Esophagus (tissue), 2 donors: ENCODE measurements around the gene STK10. TPM values are rescaled to one million over a fixed set of nuclear protein-coding genes. Genes with fewer than 3 reads are reported as not detected.

ENCODE experiments used
- H3K27ac ChIP-seq, 2 donors: one replicate each; pipeline ENCODE4 v1.5.1; 2013; ENCODE audit warnings: low read depth in 2 of 2, mild to moderate bottlenecking in 2 of 2, inconsistent platforms in 1 of 2, low read length in 1 of 2, moderate library complexity in 1 of 2
- H3K27me3 ChIP-seq, 2 donors: one replicate each; pipeline ENCODE4 v1.6.1; 2013; ENCODE audit warnings: low read length in 2 of 2, control low read depth in 1 of 2, mild to moderate bottlenecking in 1 of 2; ENCODE audit not compliant: insufficient read depth in 2 of 2, control insufficient read depth in 1 of 2
- H3K36me3 ChIP-seq, 2 donors: one replicate each; pipeline ENCODE4 v1.6.1; 2013; ENCODE audit warnings: low read length in 1 of 2; ENCODE audit not compliant: control insufficient read depth in 2 of 2, insufficient read depth in 2 of 2
- H3K4me1 ChIP-seq, 2 donors: one replicate each; pipeline ENCODE4 v1.6.1; 2013; ENCODE audit warnings: low read length in 1 of 2; ENCODE audit not compliant: control insufficient read depth in 2 of 2, insufficient read depth in 2 of 2
- H3K4me3 ChIP-seq, 2 donors: one replicate each; pipeline ENCODE4 v1.5.1; 2013; ENCODE audit warnings: low read length in 2 of 2, mild to moderate bottlenecking in 2 of 2, low read depth in 1 of 2, moderate library complexity in 1 of 2
- H3K9me3 ChIP-seq, 2 donors: one replicate each; pipeline ENCODE4 v1.6.1; 2013; ENCODE audit warnings: mild to moderate bottlenecking in 2 of 2, low read depth in 1 of 2, low read length in 1 of 2, moderate library complexity in 1 of 2; ENCODE audit not compliant: control insufficient read depth in 2 of 2, insufficient read depth in 1 of 2
- WGBS, 2 donors: extraction: QIAGEN DNeasy Blood & Tissue Kit; methylation state at CpG; one replicate each; pipeline ENCODE4 v1.1.7; 2013; 5-methylcytosine and 5-hydroxymethylcytosine counted together
- polyA plus RNA-seq, 2 donors: library from polyadenylated mRNA; stranded (reverse); fragments of 200-250 nt; gene quantifications; one replicate each; pipeline ENCODE4 v1.2.3, GENCODE V29; 2013
- donor health status: healthy with polysubstance abuse.
- donor health status: Bipolar disorder and iron deficiency.

Gene STK10
- polyA plus RNA-seq, 2 donors: 3.9 to 7.7 TPM

- Histone ChIP-seq H3K9me3 (no peaks in the 10 kb centered on the region), H3K4me1 (peaks cover 0 to 29% of the 10 kb centered on the region in 2 donors), H3K4me3 (no peak overlapping the region), H3K27ac (no peak overlapping the region), H3K36me3 (peaks cover 0 to 16% of the 10 kb centered on the region in 2 donors), H3K27me3 (no peaks in the 10 kb centered on the region)
- WGBS, 2 donors: 27 to 32% methylated on average over 39 of the region's 39 CpGs
These were observed 81.3 kb downstream of the STK10 start for GRCh38 chr5:172106511-172107356.

- no peaks in the 10 kb centered on the region for H3K9me3 ChIP-seq
- WGBS, 2 donors: 90 to 94% methylated on average over 14 of the region's 14 CpGs
- H3K36me3 ChIP-seq: peaks cover 1 to 16% of the 10 kb centered on the region in 2 donors
- no peak overlapping the region for H3K27ac ChIP-seq
- H3K4me3 ChIP-seq: no peak overlapping the region
- H3K27me3 ChIP-seq: no peaks in the 10 kb centered on the region
- H3K4me1 ChIP-seq: peaks cover 0 to 28% of the 10 kb centered on the region in 2 donors
These were observed 82.2 kb downstream of the STK10 start for GRCh38 chr5:172105811-172106210.

- H3K4me1 ChIP-seq: peaks cover 0 to 21% of the 10 kb centered on the region in 2 donors
- WGBS, 2 donors: 81 to 82% methylated on average over 17 of the region's 17 CpGs
- H3K27me3 ChIP-seq: no peaks in the 10 kb centered on the region
- no peak overlapping the region for H3K27ac ChIP-seq
- no peaks in the 10 kb centered on the region for H3K9me3 ChIP-seq
- no peak overlapping the region for H3K4me3 ChIP-seq
- H3K36me3 ChIP-seq: peaks cover 2 to 16% of the 10 kb centered on the region in 2 donors
These were observed 83.0 kb downstream of the STK10 start for GRCh38 chr5:172104801-172105701.

- no peaks in the 10 kb centered on the region for H3K9me3 ChIP-seq
- H3K4me3 ChIP-seq: no peak overlapping the region
- no peaks in the 10 kb centered on the region for H3K27me3 ChIP-seq
- WGBS, 2 donors: 84 to 85% methylated on average over 11 of the region's 11 CpGs
- peaks cover 2 to 16% of the 10 kb centered on the region in 2 donors for H3K36me3 ChIP-seq
- peaks cover 0 to 21% of the 10 kb centered on the region in 2 donors for H3K4me1 ChIP-seq
- H3K27ac ChIP-seq: no peak overlapping the region
These were observed 84.0 kb downstream of the STK10 start for GRCh38 chr5:172104021-172104420.

- Histone ChIP-seq H3K27me3 (no peaks in the 10 kb centered on the region), H3K27ac (peak overlapping the region; percentile 26 to 68), H3K4me3 (peak overlapping the region in 1 of 2 donors; percentile 11), H3K9me3 (no peaks in the 10 kb centered on the region), H3K36me3 (peaks cover 2 to 16% of the 10 kb centered on the region in 2 donors), H3K4me1 (peaks cover 0 to 21% of the 10 kb centered on the region in 2 donors)
- 19 to 43% methylated on average over 21 of the region's 21 CpGs for WGBS, 2 donors
These were observed 85.0 kb downstream of the STK10 start for GRCh38 chr5:172102913-172103626.

- H3K27ac ChIP-seq: no peak overlapping the region
- H3K4me1 ChIP-seq: peaks cover 0 to 19% of the 10 kb centered on the region in 2 donors
- no peak overlapping the region for H3K4me3 ChIP-seq
- 86 to 89% methylated on average over 22 of the region's 22 CpGs for WGBS, 2 donors
- H3K9me3 ChIP-seq: no peaks in the 10 kb centered on the region
- peaks cover 2 to 16% of the 10 kb centered on the region in 2 donors for H3K36me3 ChIP-seq
- H3K27me3 ChIP-seq: no peaks in the 10 kb centered on the region
These were observed 85.7 kb downstream of the STK10 start for GRCh38 chr5:172102218-172102870.

GRCh38 chr5:172101547-172102217, 86.3 kb downstream of the STK10 start:
- peaks cover 0 to 18% of the 10 kb centered on the region in 2 donors for H3K4me1 ChIP-seq
- WGBS, 2 donors: 68 to 83% methylated on average over 14 of the region's 14 CpGs
- H3K9me3 ChIP-seq: no peaks in the 10 kb centered on the region
- peaks cover 2 to 16% of the 10 kb centered on the region in 2 donors for H3K36me3 ChIP-seq
- H3K4me3 ChIP-seq: no peak overlapping the region
- H3K27me3 ChIP-seq: no peaks in the 10 kb centered on the region
- no peak overlapping the region for H3K27ac ChIP-seq

GRCh38 chr5:172098883-172099282, 89.1 kb downstream of the STK10 start:
- Histone ChIP-seq H3K27me3 (no peaks in the 10 kb centered on the region), H3K4me3 (no peak overlapping the region), H3K36me3 (peaks cover 2 to 13% of the 10 kb centered on the region in 2 donors), H3K4me1 (peaks cover 0 to 16% of the 10 kb centered on the region in 2 donors), H3K27ac (no peak overlapping the region), H3K9me3 (no peaks in the 10 kb centered on the region)
- 98% methylated on average over 4 of the region's 4 CpGs for WGBS, 2 donors
